Cardiac fibroblast (primary cell): ENCODE measurements around the gene NAV2.

Experiments used
- DNase-seq, 2 donors: peaks; one replicate each; pipeline versions ENCODE4 v3.0.0 to v3.0.0-alpha.2; 2010; ENCODE audit warnings: low read depth in 2 of 2
- H3K4me3 ChIP-seq, 2 donors: replicated peaks in 1 of 2; 1 replicate in 1 of 2; 2 replicates in 1 of 2; pipeline ENCODE4 v1.5.1; 2011; ENCODE audit warnings: low read depth in 2 of 2, low read length in 2 of 2, mild to moderate bottlenecking in 2 of 2, moderate library complexity in 1 of 2
- TF ChIP-seq, protein P1 (sequence below): IDR thresholded peaks from one replicate; pipeline ENCODE4 v1.5.1; 2011; ENCODE audit warnings: low read depth, mild to moderate bottlenecking, low read length, inconsistent platforms

The NAV2 gene

DNA sequence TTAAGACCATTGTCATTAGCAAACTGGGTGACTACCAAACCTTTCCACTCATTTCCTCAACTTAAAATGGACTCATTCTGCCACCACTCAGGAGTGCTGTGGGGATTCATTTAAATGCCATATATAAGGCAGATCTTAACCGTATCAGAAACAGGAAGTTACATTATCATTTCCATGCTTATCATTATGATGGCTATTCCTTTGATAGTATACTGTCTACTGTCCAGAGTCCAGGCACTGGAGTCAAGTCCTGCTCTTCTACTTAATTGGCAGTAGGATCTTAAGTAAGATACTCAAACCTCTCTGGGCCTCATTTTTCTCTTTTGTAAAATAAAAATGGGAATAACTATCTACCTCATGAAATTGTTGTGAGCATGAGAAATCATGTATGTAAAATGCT lies 8.4 kb upstream of the NAV2 start:
- DNase-seq: no peak
- no peak overlapping the region for H3K4me3 ChIP-seq
- TF ChIP-seq, protein P1, sequence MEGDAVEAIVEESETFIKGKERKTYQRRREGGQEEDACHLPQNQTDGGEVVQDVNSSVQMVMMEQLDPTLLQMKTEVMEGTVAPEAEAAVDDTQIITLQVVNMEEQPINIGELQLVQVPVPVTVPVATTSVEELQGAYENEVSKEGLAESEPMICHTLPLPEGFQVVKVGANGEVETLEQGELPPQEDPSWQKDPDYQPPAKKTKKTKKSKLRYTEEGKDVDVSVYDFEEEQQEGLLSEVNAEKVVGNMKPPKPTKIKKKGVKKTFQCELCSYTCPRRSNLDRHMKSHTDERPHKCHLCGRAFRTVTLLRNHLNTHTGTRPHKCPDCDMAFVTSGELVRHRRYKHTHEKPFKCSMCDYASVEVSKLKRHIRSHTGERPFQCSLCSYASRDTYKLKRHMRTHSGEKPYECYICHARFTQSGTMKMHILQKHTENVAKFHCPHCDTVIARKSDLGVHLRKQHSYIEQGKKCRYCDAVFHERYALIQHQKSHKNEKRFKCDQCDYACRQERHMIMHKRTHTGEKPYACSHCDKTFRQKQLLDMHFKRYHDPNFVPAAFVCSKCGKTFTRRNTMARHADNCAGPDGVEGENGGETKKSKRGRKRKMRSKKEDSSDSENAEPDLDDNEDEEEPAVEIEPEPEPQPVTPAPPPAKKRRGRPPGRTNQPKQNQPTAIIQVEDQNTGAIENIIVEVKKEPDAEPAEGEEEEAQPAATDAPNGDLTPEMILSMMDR: no peak

DNA sequence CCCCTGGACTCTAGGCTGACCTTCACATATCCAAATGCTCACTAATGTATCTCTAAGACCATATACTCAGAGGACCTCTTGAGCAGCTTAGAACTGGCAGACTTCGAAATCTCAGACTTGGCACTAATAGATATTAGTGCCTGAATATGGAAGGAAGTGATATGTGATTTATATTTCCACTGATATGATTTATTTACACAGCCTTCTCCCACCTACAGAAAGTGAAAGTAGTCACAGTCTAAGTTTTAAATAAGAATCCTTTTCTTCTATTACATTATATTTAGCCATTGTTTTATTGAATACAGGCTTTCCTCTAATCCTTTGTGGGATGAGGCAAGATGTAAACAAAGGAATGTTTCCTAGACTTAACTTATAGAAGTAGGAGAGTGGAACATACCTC lies 6.7 kb upstream of the NAV2 start:
- no peak overlapping the region for H3K4me3 ChIP-seq
- TF ChIP-seq, protein P1: no peak
- no peak for DNase-seq

DNA sequence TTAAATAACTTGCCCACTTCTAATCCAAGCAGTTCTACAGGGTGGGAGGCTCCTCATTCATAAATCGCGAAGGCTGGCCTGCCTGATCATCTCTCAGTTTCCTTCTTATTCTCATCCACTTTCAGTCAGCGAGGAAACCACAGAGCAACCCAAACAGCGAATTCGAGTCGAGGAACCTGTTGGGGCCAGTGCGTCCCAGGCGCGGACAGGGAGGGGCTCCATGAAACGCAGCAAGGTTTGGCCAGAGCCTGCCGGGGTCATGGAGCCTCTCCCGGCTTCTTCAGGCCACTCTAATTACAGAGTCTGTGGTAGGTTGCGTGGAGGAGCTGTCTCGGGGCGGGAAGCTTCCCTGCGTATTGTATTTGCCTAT lies 741 bp upstream of the NAV2 start:
- no peak for DNase-seq
- TF ChIP-seq, protein P1: no peak
- peak overlapping the region; percentile 52 to 54 for H3K4me3 ChIP-seq

DNA sequence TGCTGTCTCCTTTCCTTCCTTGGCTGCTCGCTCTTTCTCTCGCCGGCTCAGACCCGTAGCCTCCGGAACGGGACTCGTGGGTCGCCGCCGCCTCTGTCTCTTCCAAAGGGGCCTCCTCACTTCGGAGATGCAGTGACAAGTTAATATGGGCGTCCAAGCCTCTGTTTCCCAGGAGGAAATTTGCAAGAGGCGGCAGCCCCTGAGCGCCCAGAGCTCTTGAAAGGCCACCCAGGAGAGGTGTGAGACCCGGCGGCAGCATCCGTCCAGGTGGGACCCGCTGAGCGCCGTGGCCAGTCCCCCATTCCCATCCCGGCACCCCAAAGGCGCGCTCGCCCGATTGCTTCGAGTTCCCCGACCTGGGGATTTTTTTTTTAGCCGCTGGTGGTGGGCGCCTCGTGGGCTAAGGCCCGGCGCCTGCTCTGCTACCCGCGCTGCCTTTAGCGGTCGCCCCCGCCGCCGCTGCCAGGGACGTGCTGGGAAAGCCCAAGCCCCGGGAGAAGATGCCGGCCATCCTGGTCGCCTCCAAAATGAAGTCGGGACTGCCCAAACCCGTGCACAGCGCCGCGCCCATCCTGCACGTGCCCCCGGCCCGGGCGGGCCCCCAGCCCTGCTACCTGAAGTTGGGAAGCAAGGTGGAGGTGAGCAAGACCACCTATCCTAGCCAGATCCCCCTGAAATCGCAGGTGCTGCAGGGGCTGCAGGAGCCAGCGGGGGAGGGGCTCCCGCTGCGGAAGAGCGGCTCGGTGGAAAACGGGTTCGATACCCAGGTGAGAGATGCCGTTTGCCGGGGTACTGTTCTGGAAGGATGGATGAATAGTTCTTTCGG lies 772 bp downstream of the NAV2 start:
- DNase-seq: peak in 1 of 2 donors; percentile 19
- TF ChIP-seq, protein P1: no peak

DNA sequence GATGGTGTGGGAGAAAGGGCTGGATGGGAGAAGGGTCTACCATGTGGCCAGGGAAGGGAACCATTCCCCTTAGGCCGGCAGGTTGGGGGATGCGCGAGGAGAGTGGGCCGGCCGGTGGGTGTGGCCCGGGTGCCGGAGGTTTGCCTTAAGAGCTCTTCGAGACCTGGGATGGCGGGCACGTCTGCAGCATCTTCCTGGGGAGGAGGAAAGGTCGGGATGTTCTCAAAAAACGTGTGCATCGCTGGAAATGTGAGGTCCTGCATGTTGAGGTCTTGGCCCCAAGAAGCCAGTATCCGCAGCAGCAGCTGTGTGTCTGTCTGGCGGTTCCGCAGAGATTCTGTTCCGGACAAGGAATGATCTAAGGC lies 1.4 kb downstream of the NAV2 start:
- peak overlapping the region; percentile 69 to 82 for H3K4me3 ChIP-seq

More for the DNA sequence above, 772 bp downstream of the NAV2 start:
- H3K4me3 ChIP-seq: peak overlapping the region; percentile 69 to 82

DNA sequence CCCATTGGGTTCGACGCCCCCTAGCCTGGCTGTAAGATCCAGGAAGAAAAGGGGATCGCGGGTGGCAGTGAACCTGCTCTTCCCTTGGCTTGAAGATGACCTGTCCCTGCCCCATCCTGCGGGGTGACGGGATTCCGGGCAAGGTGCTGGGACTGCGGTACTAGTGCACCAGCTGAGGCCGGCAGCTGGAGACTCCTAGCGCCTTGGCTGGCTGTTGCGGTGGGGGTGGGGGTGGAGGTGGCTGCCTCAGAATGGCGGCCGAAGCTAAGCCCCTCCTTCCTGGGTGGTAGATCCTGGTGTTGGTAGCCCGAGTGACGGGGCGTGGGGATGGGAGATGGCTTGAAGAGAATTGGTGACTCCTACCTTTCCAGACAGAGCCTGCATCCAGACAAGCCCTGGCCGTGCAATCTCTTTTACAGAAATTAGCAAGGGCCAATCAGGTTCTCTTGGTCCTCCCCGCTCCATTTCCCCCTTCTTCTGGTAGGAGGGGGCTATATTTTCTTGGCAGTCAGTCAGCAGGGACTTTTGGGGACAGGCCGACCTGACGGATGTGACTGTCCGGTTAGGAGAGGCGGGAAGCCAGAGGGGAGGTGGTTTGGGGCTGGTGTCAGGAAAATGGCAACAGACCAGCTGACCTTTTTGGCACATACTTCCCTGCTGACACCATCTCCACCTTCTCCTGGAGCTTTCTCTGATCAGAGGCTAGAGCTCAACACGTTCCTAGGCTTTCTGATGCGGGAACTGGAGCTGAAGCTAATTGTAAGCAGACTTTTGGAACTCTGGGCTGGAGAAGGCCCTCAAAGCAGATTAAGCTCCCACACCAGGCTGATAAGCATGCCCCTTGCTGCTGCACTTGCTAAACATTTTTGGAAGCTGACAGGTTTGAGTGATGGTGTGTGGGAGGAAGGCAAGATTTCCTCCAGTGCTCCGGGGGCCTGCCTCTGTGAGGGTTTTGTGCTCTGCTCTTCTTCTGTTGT lies 2.0 kb downstream of the NAV2 start:
- peak; percentile 62 to 74 for DNase-seq
- H3K4me3 ChIP-seq: peak overlapping the region; percentile 69 to 82
- TF ChIP-seq, protein P1: no peak

More for the DNA sequence above, 1.4 kb downstream of the NAV2 start:
- peak in 1 of 2 donors; percentile 32 for DNase-seq
- TF ChIP-seq, protein P1: no peak
